Raji (cell line): ENCODE results near the gene RAD51B.

ENCODE experiments used
- POLR2A ChIP-seq: IDR thresholded peaks from 2 replicates; pipeline ENCODE4 v1.6.1; 2011; ENCODE audit warnings: low read depth, low read length, control low read depth; ENCODE audit not compliant: insufficient read depth

RAD51B gene

GRCh38 chr14:67944605-67945004, 125.0 kb downstream of the RAD51B start:
- TF ChIP-seq POLR2A: no peak

GRCh38 chr14:67949771-67950170, 130.2 kb downstream of the RAD51B start:
- TF ChIP-seq POLR2A: no peak

- TF ChIP-seq POLR2A: no peak
Measured at GRCh38 chr14:67950386-67950785, 130.8 kb downstream of the RAD51B start.

- TF ChIP-seq POLR2A: no peak
Measured at GRCh38 chr14:67951529-67952135, 132.1 kb downstream of the RAD51B start.

DNA sequence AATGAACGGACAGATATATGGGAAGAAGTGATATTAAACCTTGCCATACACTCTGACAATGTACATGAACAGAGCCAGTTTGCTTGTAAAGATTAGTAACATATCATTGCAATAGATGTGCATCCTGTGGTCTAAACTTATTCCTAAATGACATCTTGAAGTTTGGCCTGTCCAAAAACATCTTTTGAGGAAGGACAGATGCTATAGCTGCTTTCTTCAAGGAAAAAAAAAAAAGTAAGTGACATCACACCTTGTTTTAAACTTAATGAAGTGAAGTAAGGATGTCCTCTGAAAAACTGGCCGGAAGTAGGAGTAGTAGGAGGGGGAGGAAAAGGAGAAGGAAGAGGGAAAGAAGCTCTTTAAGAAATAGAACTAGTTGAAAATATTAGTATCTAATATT, 132.8 kb downstream of the RAD51B start:
- TF ChIP-seq POLR2A: no peak

- TF ChIP-seq POLR2A: no peak
Measured at GRCh38 chr14:67952786-67953185, 133.2 kb downstream of the RAD51B start.

DNA sequence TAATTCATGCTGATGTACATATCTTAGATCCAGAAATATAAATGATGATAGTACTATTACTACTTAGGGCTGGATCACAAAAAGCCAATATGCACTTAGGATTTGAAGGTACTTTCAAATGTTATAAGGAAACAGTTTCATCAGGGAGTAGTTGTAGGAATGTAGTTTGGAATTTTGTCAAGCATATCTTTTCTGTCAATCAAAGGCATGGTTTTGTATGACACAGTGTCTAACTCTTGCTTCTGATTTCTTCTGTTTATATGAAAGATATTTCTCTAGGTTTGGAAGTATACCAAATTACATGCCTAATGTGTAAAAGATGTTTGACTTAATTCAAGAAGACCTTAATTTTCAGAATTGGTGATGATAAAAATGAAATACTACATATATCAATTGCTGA, 135.7 kb downstream of the RAD51B start:
- TF ChIP-seq POLR2A: no peak

GRCh38 chr14:67957946-67958345, 138.4 kb downstream of the RAD51B start:
- no peak for TF ChIP-seq POLR2A

- TF ChIP-seq POLR2A: no peak
Measured at GRCh38 chr14:67961676-67962075, 142.1 kb downstream of the RAD51B start.

- no peak for TF ChIP-seq POLR2A
Measured at GRCh38 chr14:67962215-67962644, 142.7 kb downstream of the RAD51B start.

- no peak for TF ChIP-seq POLR2A
Measured at GRCh38 chr14:67963545-67963944, 144.0 kb downstream of the RAD51B start.

DNA sequence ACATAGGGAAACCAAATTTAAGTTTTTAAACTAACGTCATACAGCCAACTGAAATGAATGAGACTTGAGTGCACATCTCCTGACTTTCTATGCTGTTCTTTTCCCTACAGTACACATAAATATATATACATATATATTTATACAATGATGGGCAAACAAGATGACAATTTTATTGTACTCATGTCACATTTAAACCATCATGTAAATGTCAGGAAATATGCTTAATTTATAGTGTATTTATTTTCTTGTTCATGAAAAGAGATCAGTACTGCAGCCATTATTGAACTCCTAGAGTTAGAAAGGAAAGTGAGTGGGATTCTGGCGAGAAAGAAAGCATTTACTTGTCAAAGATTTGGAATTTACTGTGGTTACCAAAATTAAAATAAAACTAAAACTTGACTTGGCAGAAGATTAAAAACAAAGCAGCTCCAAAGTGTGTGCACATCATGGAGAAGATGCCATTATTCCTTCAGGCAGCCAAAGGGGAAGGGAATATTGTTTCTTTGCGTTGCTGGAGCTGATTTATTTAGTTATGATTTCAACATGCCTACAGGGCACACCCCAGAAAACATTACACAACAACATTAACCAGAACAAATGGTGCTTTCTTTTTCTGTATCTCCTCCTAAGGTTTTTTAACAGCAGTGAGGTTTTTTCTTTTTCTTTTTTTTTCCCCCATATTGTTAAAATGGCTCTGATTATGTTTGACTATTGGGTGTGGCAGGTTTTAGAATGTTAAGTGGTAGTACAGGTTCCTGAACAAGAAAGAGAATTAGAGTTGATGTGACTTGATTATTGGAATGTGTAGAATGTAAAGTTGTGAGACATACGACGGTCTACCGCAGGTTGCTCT, 144.6 kb downstream of the RAD51B start:
- no peak for TF ChIP-seq POLR2A

GRCh38 chr14:67965696-67966095, 146.1 kb downstream of the RAD51B start:
- TF ChIP-seq POLR2A: no peak

GRCh38 chr14:67967206-67967605, 147.6 kb downstream of the RAD51B start:
- TF ChIP-seq POLR2A: no peak

DNA sequence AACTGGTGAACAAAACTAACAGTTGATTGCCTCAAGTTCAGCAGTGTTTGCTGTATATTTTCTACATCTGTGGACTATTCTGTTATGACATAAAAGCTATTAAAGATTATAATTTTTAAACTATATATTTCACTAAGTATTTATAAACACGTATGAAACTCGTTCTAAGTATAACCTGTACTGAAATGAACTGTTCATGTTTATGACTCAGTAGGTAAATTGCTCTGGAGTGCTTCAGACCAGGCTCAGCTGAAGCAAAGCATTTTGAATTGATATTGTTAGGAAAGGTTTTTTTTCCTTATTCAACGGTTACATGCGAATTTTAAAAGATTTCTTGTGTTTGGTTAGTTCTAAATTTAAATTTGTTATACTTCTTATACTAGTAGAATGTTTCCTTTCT, 151.3 kb downstream of the RAD51B start:
- no peak for TF ChIP-seq POLR2A

DNA sequence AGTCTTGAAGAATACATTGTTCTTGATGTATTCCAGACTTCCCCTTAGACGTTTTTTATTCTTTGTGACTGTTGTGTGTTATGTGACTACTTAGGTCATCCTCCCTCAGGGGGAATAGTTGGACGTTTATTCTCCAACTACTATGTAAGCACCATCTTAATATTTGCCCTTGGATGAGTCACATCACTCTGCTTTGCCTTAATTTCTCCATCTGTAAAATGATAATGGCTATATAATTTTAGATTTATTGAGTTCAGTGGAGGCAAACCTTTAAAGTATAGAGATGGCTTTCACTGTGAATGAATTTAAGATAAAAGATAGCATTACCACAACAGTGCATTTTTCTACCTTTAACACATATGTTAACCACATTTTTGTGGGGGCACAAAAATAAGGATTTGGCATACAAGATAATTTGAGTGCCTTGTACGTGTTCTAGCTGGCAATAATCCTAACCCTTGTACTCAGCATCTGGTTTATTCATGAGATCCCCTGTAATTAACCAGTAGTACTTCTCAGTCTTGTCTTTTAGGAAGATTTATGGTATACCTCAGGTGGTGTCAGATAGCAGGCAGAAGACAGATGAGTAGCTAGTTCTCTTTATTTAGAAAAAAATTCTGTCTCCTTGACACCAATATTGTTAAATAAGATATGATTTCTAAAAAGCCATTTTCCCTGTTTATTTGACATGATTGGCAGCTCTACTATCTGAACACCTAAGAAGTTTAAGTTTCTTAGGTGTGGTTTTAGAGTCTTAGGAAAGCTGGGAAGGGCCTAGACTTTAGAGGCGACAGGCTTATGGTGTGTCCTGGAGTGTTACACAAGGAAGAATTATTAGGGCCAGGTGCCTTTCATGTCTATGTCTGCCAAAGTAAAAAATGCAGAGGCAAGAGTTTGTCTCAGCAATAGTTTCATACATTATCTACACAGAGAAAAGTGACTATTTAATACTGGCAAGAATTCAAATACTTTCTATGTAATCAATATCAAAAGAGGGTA, 152.3 kb downstream of the RAD51B start:
- no peak for TF ChIP-seq POLR2A

- TF ChIP-seq POLR2A: no peak
Measured at GRCh38 chr14:67973436-67973835, 153.9 kb downstream of the RAD51B start.
